HepG2 (cell line): ENCODE data around the gene CIAO3. TPM values are rescaled to one million over a fixed set of nuclear protein-coding genes. Genes with fewer than 3 reads are reported as not detected.

ENCODE experiments used
- AGO2 ChIP-seq: fragments of 200-400 bp; formaldehyde crosslinking; optimal IDR thresholded peaks from 2 replicates; pipeline ENCODE3; 2017; ENCODE audit warnings: mild to moderate bottlenecking, low read depth, low read length, moderate library complexity
- ARID2 ChIP-seq: sonication (generic); formaldehyde crosslinking; IDR thresholded peaks from 2 replicates; pipeline ENCODE4 v1.8.1; 2022; ENCODE audit warnings: mild to moderate bottlenecking, missing genetic modification reagents, borderline replicate concordance
- BRCA1 ChIP-seq: sonication (generic); formaldehyde crosslinking; IDR thresholded peaks from 2 replicates; pipeline ENCODE4 v1.4.0; 2020; ENCODE audit warnings: missing genetic modification reagents
- CENPT ChIP-seq: sonication (generic); formaldehyde crosslinking; IDR thresholded peaks from 2 replicates; pipeline ENCODE4 v1.8.0; 2022; ENCODE audit warnings: low read depth, mild to moderate bottlenecking, moderate library complexity, missing genetic modification reagents
- GABPA ChIP-seq, 2 experiments: IDR thresholded peaks; 2 replicates each; pipeline ENCODE4 v1.6.1; 2011 to 2016; ENCODE audit warnings: low read depth in 2 of 2, low read length in 1 of 2, missing biosample characterization in 1 of 2, missing genetic modification characterization in 1 of 2
- GATAD1 ChIP-seq: IDR thresholded peaks from 2 replicates; pipeline ENCODE4 v1.6.1; 2016; ENCODE audit warnings: missing genetic modification reagents, missing compliant biosample characterization
- NONO ChIP-seq, 2 experiments: fragments of 450-650 bp in 1 of 2; sonication (generic) in 1 of 2; formaldehyde crosslinking in 1 of 2; IDR thresholded peaks in 1 of 2; conservative IDR thresholded peaks in 1 of 2; 2 replicates each; pipeline versions ENCODE4 v1.6.1 to v1.8.0; 2017 to 2022; ENCODE audit warnings: mild to moderate bottlenecking in 1 of 2, missing genetic modification reagents in 1 of 2, moderate library complexity in 1 of 2
- PHF8 ChIP-seq: sonication (generic); formaldehyde crosslinking; IDR thresholded peaks from 2 replicates; pipeline ENCODE4 v1.5.0; 2020; ENCODE audit warnings: missing genetic modification reagents
- PLSCR1 ChIP-seq: sonication (generic); formaldehyde crosslinking; IDR thresholded peaks from 2 replicates; pipeline ENCODE4 v1.5.0; 2020; ENCODE audit warnings: missing genetic modification reagents, mild to moderate bottlenecking, borderline replicate concordance
- REXO4 ChIP-seq: sonication (generic); formaldehyde crosslinking; IDR thresholded peaks from 2 replicates; pipeline ENCODE4 v1.8.0; 2022; ENCODE audit warnings: missing genetic modification reagents, mild to moderate bottlenecking, borderline replicate concordance
- SRY ChIP-seq: sonication (generic); formaldehyde crosslinking; IDR thresholded peaks from 2 replicates; pipeline ENCODE4 v1.8.0; 2022; ENCODE audit warnings: mild to moderate bottlenecking, missing genetic modification reagents
- TOPORS ChIP-seq: sonication (generic); formaldehyde crosslinking; IDR thresholded peaks from 2 replicates; pipeline ENCODE4 v1.8.0; 2023; ENCODE audit warnings: mild to moderate bottlenecking, missing genetic modification reagents
- ZBTB43 ChIP-seq: sonication (generic); formaldehyde crosslinking; conservative IDR thresholded peaks from 2 replicates; pipeline ENCODE4 v1.4.0; 2020; ENCODE audit warnings: missing genetic modification reagents
- ZFAT ChIP-seq: sonication (generic); formaldehyde crosslinking; conservative IDR thresholded peaks from 2 replicates; pipeline ENCODE4 v1.8.1; 2023; ENCODE audit warnings: missing genetic modification reagents, inconsistent platforms
- ZKSCAN5 ChIP-seq: sonication (generic); formaldehyde crosslinking; IDR thresholded peaks from 2 replicates; pipeline ENCODE4 v1.5.1; 2020; ENCODE audit warnings: mild to moderate bottlenecking, missing genetic modification reagents
- ZNF335 ChIP-seq: sonication (generic); formaldehyde crosslinking; IDR thresholded peaks from 2 replicates; pipeline ENCODE4 v1.4.0; 2020; ENCODE audit warnings: missing genetic modification reagents
- ZNF337 ChIP-seq: sonication (generic); formaldehyde crosslinking; IDR thresholded peaks from 2 replicates; pipeline ENCODE4 v1.5.1; 2020; ENCODE audit warnings: missing genetic modification reagents, low read depth, mild to moderate bottlenecking, borderline replicate concordance
- ZNF605 ChIP-seq: sonication (generic); formaldehyde crosslinking; IDR thresholded peaks from 2 replicates; pipeline ENCODE4 v1.8.0; 2022; ENCODE audit warnings: mild to moderate bottlenecking, missing genetic modification reagents
- ZNF639 ChIP-seq: conservative IDR thresholded peaks from 2 replicates; pipeline ENCODE4 v1.6.1; 2018; ENCODE audit warnings: missing genetic modification reagents
- ZNF709 ChIP-seq: sonication (generic); formaldehyde crosslinking; IDR thresholded peaks from 2 replicates; pipeline ENCODE4 v1.5.0; 2020; ENCODE audit warnings: mild to moderate bottlenecking, missing genetic modification reagents
- ZNF737 ChIP-seq: sonication (generic); formaldehyde crosslinking; IDR thresholded peaks from 2 replicates; pipeline ENCODE4 v1.5.0; 2020; ENCODE audit warnings: missing genetic modification reagents, mild to moderate bottlenecking, borderline replicate concordance
- ZNF761 ChIP-seq: sonication (generic); formaldehyde crosslinking; conservative IDR thresholded peaks from 2 replicates; pipeline ENCODE4 v1.4.0; 2020; ENCODE audit warnings: mild to moderate bottlenecking, missing genetic modification reagents
- ZSCAN30 ChIP-seq: sonication (generic); formaldehyde crosslinking; IDR thresholded peaks from 2 replicates; pipeline ENCODE4 v1.5.0; 2020; ENCODE audit warnings: mild to moderate bottlenecking, missing genetic modification reagents
- polyA plus RNA-seq, 8 experiments: library from polyadenylated mRNA; depleted of rRNA in 3 of 8; stranded (reverse) in 7 of 8; unstranded in 1 of 8; fragments of >200 nt; fragmentation: Illumina TruSeq in 4 of 8; extraction: Trizol in 4 of 8; gene quantifications; 2 replicates each; pipeline versions ENCODE4 v1.2.1 to v1.2.3, GENCODE V29; 2011 to 2016; ENCODE audit warnings: low read depth in 4 of 8, missing spikeins in 1 of 8, mixed read lengths in 1 of 8; ENCODE audit not compliant: insufficient read depth in 1 of 8
- total RNA-seq, 5 experiments: library from RNA; depleted of rRNA; stranded (reverse); fragments of >200 nt; fragmentation: Illumina TruSeq; extraction: Trizol; gene quantifications; 2 replicates each; pipeline ENCODE4 v1.2.3, GENCODE V29; 2016; ENCODE audit warnings: low read depth in 1 of 5
- TF ChIP-seq, protein P1 (sequence below): sonication (generic); formaldehyde crosslinking; IDR thresholded peaks from 2 replicates; pipeline ENCODE4 v1.4.0; 2020; ENCODE audit warnings: mild to moderate bottlenecking, missing genetic modification reagents
- TF ChIP-seq, protein P2 (sequence below): IDR thresholded peaks from 2 replicates; pipeline ENCODE4 v1.6.1; 2016; ENCODE audit warnings: mild to moderate bottlenecking, missing biosample characterization, missing genetic modification reagents

CIAO3 gene
- total and polyA plus RNA-seq, 2 of the 13 experiments (the other 11 are each of a cell fraction or from before 2014, with no cell fraction given) = 21.7 to 25.0 TPM

DNA sequence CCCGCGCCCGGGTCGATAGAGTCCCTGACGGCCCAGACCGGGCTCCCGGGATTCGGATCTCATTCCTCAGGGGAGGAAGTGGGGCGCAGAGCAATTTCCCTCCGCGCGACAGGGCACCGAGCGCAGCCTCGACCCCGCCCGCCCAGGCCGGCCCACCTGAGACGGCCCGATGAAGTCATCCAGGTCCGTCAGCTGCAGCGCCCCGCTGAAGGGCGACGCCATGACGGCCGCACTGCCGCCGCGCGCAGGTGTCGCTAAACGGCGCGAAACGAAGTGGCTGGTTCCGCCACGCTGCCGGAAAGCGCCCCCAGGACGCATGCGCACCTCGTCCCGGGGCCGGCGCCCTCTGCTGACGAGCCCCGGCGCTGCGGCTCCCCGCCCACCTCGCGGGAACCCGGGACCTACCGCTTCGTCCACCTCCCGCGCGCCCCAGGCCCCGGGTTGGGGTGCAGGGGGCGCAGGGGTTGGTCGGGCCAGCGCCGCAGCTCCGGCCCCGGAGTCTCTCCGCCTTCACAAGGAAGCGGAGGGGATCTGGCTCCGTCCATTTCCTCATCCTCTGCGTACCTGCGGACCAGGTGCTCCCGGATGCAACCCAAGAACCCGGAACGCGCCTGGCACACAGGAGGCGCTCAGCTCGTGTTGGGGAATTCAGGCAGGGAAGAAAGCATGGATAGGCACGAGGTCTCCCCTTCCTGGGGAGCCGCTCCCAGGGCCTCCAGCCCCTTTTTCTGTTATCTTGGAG, at the start of gene CIAO3 (continued):
- TF ChIP-seq ZNF639 (CRISPR knock-in tag) = peak; percentile 85
- peak; percentile 47; the same call in 1 of the 2 replicates for TF ChIP-seq SRY (CRISPR knock-in tag)
- no peak for TF ChIP-seq ZNF737 (CRISPR knock-in tag)
- TF ChIP-seq ZNF761 = 0 out of 2 replicates have a peak, but pooled peaks have one; percentile 68
- TF ChIP-seq ZNF709 (CRISPR knock-in tag) = 0 out of 2 replicates have a peak, but pooled peaks have one; percentile 63
- TF ChIP-seq TOPORS (CRISPR knock-in tag) = peak; percentile 85; the same call in 1 of the 2 replicates
- TF ChIP-seq ZNF335 = peak; percentile 26; the same call in 1 of the 2 replicates
- no peak for TF ChIP-seq BRCA1
- TF ChIP-seq PHF8 (CRISPR knock-in tag) = peak; percentile 82
- TF ChIP-seq ZNF605 (CRISPR knock-in tag) = no peak; the same call in 1 of the 2 replicates
- TF ChIP-seq GABPA (IDR thresholded peaks at IDR 0.05; ENCODE audit: low read depth, low read length) = no peak
- TF ChIP-seq GABPA (CRISPR knock-in tag; IDR thresholded peaks at IDR 0.05; ENCODE audit: low read depth) = peak; percentile 62
- peak; percentile 10 for TF ChIP-seq AGO2
- no peak for TF ChIP-seq ZBTB43 (CRISPR knock-in tag)
- no peak for TF ChIP-seq NONO (IDR thresholded peaks at IDR 0.05)
- TF ChIP-seq NONO (CRISPR knock-in tag; conservative IDR thresholded peaks at IDR 0.05) = peak; percentile 99
- peak; percentile 98 for TF ChIP-seq GATAD1 (CRISPR knock-in tag)
- TF ChIP-seq, protein P1, sequence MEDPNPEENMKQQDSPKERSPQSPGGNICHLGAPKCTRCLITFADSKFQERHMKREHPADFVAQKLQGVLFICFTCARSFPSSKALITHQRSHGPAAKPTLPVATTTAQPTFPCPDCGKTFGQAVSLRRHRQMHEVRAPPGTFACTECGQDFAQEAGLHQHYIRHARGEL = no peak
- no peak for TF ChIP-seq REXO4
- no peak for TF ChIP-seq CENPT
- TF ChIP-seq ARID2 = peak; percentile 52; the same call in 1 of the 2 replicates
- TF ChIP-seq, protein P2, sequence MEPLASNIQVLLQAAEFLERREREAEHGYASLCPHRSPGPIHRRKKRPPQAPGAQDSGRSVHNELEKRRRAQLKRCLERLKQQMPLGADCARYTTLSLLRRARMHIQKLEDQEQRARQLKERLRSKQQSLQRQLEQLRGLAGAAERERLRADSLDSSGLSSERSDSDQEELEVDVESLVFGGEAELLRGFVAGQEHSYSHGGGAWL (CRISPR knock-in tag) = peak; percentile 43; the same call in 1 of the 2 replicates
- TF ChIP-seq ZNF337 (CRISPR knock-in tag) = no peak
- TF ChIP-seq ZSCAN30 (CRISPR knock-in tag) = no peak
- no peak for TF ChIP-seq ZKSCAN5 (CRISPR knock-in tag)
- no peak for TF ChIP-seq ZFAT (CRISPR knock-in tag)
- peak; percentile 74; the same call in 1 of the 2 replicates for TF ChIP-seq PLSCR1 (CRISPR knock-in tag)
